HCT116 (cell line): Measurements from ENCODE around the gene NF2.

Source experiments
- CBX3 ChIP-seq: IDR thresholded peaks from 2 replicates; pipeline ENCODE4 v1.6.1; 2012; ENCODE audit warnings: low read depth
- CTCF ChIP-seq, 3 experiments: fragments of 200-600 bp in 1 of 3; sonication (generic) in 1 of 3; IDR thresholded peaks in 2 of 3; conservative IDR thresholded peaks in 1 of 3; 2 replicates each; pipeline ENCODE4 v1.5.1; 2012 to 2017; ENCODE audit warnings: low read depth in 2 of 3, low read length in 2 of 3, antibody characterized with exemption in 1 of 3, borderline replicate concordance in 1 of 3, control low read depth in 1 of 3, mild to moderate bottlenecking in 1 of 3, mixed read lengths in 1 of 3, mixed run types in 1 of 3, moderate library complexity in 1 of 3; ENCODE audit not compliant: insufficient read depth in 1 of 3
- ELF1 ChIP-seq: IDR thresholded peaks from 2 replicates; pipeline ENCODE4 v1.6.1; 2012; ENCODE audit warnings: low read depth, borderline replicate concordance
- EZH2 ChIP-seq: fragments of 200-600 bp; sonication (generic); IDR thresholded peaks from 2 replicates; pipeline ENCODE4 v1.6.1; 2017; ENCODE audit warnings: antibody characterized with exemption, mixed run types
- MAX ChIP-seq: IDR thresholded peaks from 2 replicates; pipeline ENCODE4 v1.6.1; 2012
- POLR2A ChIP-seq: IDR thresholded peaks from 2 replicates; pipeline ENCODE4 v1.7.0; 2011; ENCODE audit warnings: borderline replicate concordance; ENCODE audit not compliant: insufficient read depth, insufficient read length; ENCODE audit errors: extremely low read depth
- REST ChIP-seq: IDR thresholded peaks from 2 replicates; pipeline ENCODE4 v1.6.1; 2012; ENCODE audit warnings: low read depth
- ZNF274 ChIP-seq: fragments of 200-500 bp; sonication (Bioruptor generic); IDR thresholded peaks from 2 replicates; pipeline ENCODE4 v1.6.1; 2014; ENCODE audit warnings: mild to moderate bottlenecking, low read depth, low read length, inconsistent platforms

- no peak for TF ChIP-seq CTCF (IDR thresholded peaks at IDR 0.05 in 2 of 3, conservative IDR thresholded peaks at IDR 0.05 in 1 of 3; ENCODE audit: borderline replicate concordance in 1 of 3, insufficient read depth in 1 of 3, low read depth in 2 of 3, low read length in 2 of 3)
- TF ChIP-seq CBX3, result no peak
- no peak for TF ChIP-seq ELF1
- TF ChIP-seq POLR2A, result no peak
- TF ChIP-seq ZNF274, result no peak
- TF ChIP-seq REST, result no peak
- no peak for TF ChIP-seq EZH2
- no peak for TF ChIP-seq MAX
Measured at GRCh38 chr22:29639096-29639495, 35.7 kb downstream of the NF2 start.
